Astrocyte (in vitro differentiated cells and primary cell): ENCODE results near the gene PPP2R5C.

Experiments used
- EZH2 ChIP-seq: IDR thresholded peaks from 2 replicates; pipeline ENCODE4 v1.6.1; 2012; ENCODE audit warnings: mild to moderate bottlenecking, low read length, inconsistent platforms; ENCODE audit not compliant: insufficient read depth
- TF ChIP-seq, protein P1 (sequence below): IDR thresholded peaks from 2 replicates; pipeline ENCODE4 v1.5.1; 2011; ENCODE audit warnings: low read depth, mild to moderate bottlenecking, inconsistent platforms, low read length, moderate library complexity; ENCODE audit not compliant: insufficient read depth

DNA sequence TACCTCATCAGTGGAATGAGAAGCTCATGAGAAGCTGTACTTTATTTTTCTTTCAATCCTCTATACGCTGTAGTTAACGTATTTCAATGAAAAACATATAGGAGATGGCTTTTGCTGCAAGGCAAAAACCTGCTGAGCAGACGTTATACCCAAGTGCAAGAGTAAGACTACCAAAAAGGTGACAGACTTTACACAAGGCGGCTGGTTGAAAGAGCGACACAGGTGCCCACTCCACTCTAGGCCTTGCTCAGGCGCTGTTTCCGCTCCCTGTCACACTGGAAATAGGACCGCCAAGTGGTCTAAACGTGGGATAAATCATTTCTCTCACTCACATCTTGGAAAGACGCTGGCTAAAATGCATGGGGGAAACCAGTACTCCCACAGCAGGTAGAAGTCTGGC lies 54.5 kb downstream of the PPP2R5C start:
- TF ChIP-seq, protein P1, sequence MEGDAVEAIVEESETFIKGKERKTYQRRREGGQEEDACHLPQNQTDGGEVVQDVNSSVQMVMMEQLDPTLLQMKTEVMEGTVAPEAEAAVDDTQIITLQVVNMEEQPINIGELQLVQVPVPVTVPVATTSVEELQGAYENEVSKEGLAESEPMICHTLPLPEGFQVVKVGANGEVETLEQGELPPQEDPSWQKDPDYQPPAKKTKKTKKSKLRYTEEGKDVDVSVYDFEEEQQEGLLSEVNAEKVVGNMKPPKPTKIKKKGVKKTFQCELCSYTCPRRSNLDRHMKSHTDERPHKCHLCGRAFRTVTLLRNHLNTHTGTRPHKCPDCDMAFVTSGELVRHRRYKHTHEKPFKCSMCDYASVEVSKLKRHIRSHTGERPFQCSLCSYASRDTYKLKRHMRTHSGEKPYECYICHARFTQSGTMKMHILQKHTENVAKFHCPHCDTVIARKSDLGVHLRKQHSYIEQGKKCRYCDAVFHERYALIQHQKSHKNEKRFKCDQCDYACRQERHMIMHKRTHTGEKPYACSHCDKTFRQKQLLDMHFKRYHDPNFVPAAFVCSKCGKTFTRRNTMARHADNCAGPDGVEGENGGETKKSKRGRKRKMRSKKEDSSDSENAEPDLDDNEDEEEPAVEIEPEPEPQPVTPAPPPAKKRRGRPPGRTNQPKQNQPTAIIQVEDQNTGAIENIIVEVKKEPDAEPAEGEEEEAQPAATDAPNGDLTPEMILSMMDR: no peak
- no peak for TF ChIP-seq EZH2
